K562 (cell line): ENCODE results near the gene RBM12. TPM values are rescaled to one million over a fixed set of nuclear protein-coding genes. Genes with fewer than 3 reads are reported as not detected.

ENCODE experiments used
- ADNP ChIP-seq: fragments of 200-800 bp; sonication (Bioruptor generic); IDR thresholded peaks from 2 replicates; pipeline ENCODE4 v1.6.1; 2016; ENCODE audit warnings: missing genetic modification characterization, missing compliant biosample characterization
- C11orf30 ChIP-seq: fragments of 450-650 bp; IDR thresholded peaks from 2 replicates; pipeline ENCODE4 v1.6.1; 2016; ENCODE audit warnings: low read depth, mild to moderate bottlenecking
- CSDE1 ChIP-seq, 2 experiments: fragments of 450-650 bp; IDR thresholded peaks; 2 replicates each; pipeline ENCODE4 v1.6.1; 2016; ENCODE audit warnings: mild to moderate bottlenecking in 1 of 2
- ELF4 ChIP-seq: fragments of 450-650 bp; formaldehyde crosslinking; IDR thresholded peaks from 2 replicates; pipeline ENCODE4 v1.4.0; 2022; ENCODE audit warnings: missing genetic modification characterization
- HNRNPUL1 ChIP-seq: fragments of 200-400 bp; formaldehyde crosslinking; IDR thresholded peaks from 2 replicates; pipeline ENCODE4 v1.6.1; 2017; ENCODE audit warnings: low read length
- MAFF ChIP-seq: IDR thresholded peaks from 2 replicates; pipeline ENCODE4 v1.6.1; 2012; ENCODE audit warnings: low read length, improper control_type of control experiment
- MYBL2 ChIP-seq, 2 experiments: fragments of 450-650 bp in 1 of 2; sonication (generic) in 1 of 2; formaldehyde crosslinking in 1 of 2; IDR thresholded peaks; 2 replicates each; pipeline versions ENCODE4 v1.6.1 to v1.8.1; 2017 to 2022; ENCODE audit warnings: borderline replicate concordance in 1 of 2, inconsistent platforms in 1 of 2, low read depth in 1 of 2, mild to moderate bottlenecking in 1 of 2, missing genetic modification reagents in 1 of 2, moderate library complexity in 1 of 2
- MYNN ChIP-seq, 2 experiments: sonication (generic); formaldehyde crosslinking in 1 of 2; IDR thresholded peaks; 2 replicates each; pipeline versions ENCODE4 v1.5.0 to v1.6.1; 2016 to 2020; ENCODE audit warnings: antibody characterized with exemption in 1 of 2, missing genetic modification reagents in 1 of 2
- PML ChIP-seq: IDR thresholded peaks from 2 replicates; pipeline ENCODE4 v1.6.1; 2012; ENCODE audit warnings: low read length, inconsistent platforms
- POLR2AphosphoS2 ChIP-seq: IDR thresholded peaks from 2 replicates; pipeline ENCODE4 v1.6.1; 2012; ENCODE audit warnings: low read length, improper control_type of control experiment
- POU5F1 ChIP-seq: fragments of 150-350 bp; IDR thresholded peaks from 2 replicates; pipeline ENCODE4 v1.6.1; 2014; ENCODE audit warnings: borderline replicate concordance, low read length, low read depth, mild to moderate bottlenecking; ENCODE audit not compliant: partially characterized antibody
- RFX1 ChIP-seq: fragments of 450-650 bp; IDR thresholded peaks from 2 replicates; pipeline ENCODE4 v1.6.1; 2016; ENCODE audit warnings: mild to moderate bottlenecking, moderate library complexity
- TAF1 ChIP-seq: IDR thresholded peaks from 2 replicates; pipeline ENCODE4 v1.6.1; 2011; ENCODE audit warnings: mild to moderate bottlenecking, low read length, moderate library complexity; ENCODE audit not compliant: insufficient read depth, control insufficient read depth, severe bottlenecking; ENCODE audit errors: extremely low read depth
- ZKSCAN3 ChIP-seq: fragments of 250-450 bp; sonication (Bioruptor Pico); IDR thresholded peaks from 2 replicates; pipeline ENCODE4 v1.4.0; 2020
- ZNF217 ChIP-seq: sonication (generic); formaldehyde crosslinking; IDR thresholded peaks from 2 replicates; pipeline ENCODE4 v1.8.0; 2022; ENCODE audit warnings: mild to moderate bottlenecking, missing genetic modification reagents
- ZNF274 ChIP-seq: IDR thresholded peaks from 2 replicates; pipeline ENCODE4 v1.6.1; 2011; ENCODE audit warnings: low read depth, mild to moderate bottlenecking, low read length, moderate library complexity, borderline replicate concordance
- polyA plus RNA-seq, 8 experiments: library from polyadenylated mRNA; depleted of rRNA in 4 of 8; stranded (reverse) in 5 of 8; unstranded in 3 of 8; fragments of >200 nt; fragmentation: Nextera tagmentation in 2 of 8; fragmentation: Illumina TruSeq in 1 of 8; extraction: Ambion mirVana in 2 of 8; extraction: Trizol in 1 of 8; gene quantifications; 2 replicates each; pipeline versions ENCODE4 v1.2.1 to v1.2.3, GENCODE V29; 2011 to 2014; ENCODE audit warnings: inconsistent platforms in 1 of 8, missing spikeins in 1 of 8
- total RNA-seq, 7 experiments: library from RNA; depleted of rRNA in 6 of 7; stranded (reverse); fragments of >200 nt in 6 of 7; fragmentation: Illumina TruSeq in 2 of 7; extraction: Trizol in 2 of 7; gene quantifications; 2 replicates each; pipeline versions ENCODE4 v1.2.1 to v1.2.3, GENCODE V29; 2011 to 2021; ENCODE audit warnings: low replicate concordance in 1 of 7
- TF ChIP-seq, protein P1 (sequence below): fragments of 450-650 bp; IDR thresholded peaks from 2 replicates; pipeline ENCODE4 v1.7.1; 2018; ENCODE audit warnings: mild to moderate bottlenecking, low read depth; ENCODE audit not compliant: partially characterized antibody
- TF ChIP-seq, protein P2 (sequence below): sonication (generic); formaldehyde crosslinking; IDR thresholded peaks from 2 replicates; pipeline ENCODE4 v1.8.1; 2023; ENCODE audit warnings: mild to moderate bottlenecking, missing genetic modification reagents
- TF ChIP-seq, protein P3 (sequence below): sonication (generic); formaldehyde crosslinking; IDR thresholded peaks from 2 replicates; pipeline ENCODE4 v1.8.1; 2023; ENCODE audit warnings: mild to moderate bottlenecking, missing genetic modification reagents, moderate library complexity
- TF ChIP-seq, protein P4 (sequence below): sonication (generic); IDR thresholded peaks from 2 replicates; pipeline ENCODE4 v1.6.1; 2016

The RBM12 gene
- total and polyA plus RNA-seq, 9 of the 15 experiments (the other 6 are each of a cell fraction or from before 2014, with no cell fraction given), result 5.0 to 162 (median 73.3) TPM

DNA sequence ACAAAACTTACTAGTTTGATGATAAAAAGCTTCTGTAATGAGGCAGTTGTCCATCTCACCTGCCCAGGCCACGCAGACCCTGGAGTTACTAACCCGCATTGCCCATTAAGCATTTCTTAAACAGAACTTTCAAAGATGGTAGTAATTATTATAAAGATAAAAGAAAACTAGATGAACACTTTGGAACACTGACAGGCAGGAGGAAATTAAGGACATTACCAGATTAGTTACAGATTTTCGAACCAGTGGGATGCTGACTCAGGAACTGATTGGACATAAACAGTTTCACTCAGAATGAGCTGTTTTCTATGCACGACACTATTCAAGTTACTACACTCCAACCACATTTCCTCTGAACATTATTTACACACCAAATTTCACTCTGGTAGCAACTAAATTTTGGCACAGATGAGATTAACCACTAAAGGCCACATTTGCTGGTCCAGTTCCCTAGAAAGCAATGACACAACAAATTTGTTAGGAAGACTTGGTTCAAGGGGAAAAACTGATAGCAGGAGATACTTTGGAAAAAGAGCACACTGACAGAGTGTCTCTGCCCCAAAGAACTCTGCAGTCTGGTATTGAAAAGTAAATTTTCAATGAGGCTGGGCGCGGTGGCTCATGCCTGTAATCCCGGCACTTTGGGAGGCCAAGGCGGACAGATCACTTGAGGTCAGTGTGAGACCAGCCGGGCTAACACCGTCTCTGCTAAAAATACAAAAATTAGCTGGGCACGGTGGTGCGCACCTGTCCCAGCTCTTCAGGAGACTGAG, 37.5 kb upstream of the RBM12 start (continued):
- TF ChIP-seq, protein P1, sequence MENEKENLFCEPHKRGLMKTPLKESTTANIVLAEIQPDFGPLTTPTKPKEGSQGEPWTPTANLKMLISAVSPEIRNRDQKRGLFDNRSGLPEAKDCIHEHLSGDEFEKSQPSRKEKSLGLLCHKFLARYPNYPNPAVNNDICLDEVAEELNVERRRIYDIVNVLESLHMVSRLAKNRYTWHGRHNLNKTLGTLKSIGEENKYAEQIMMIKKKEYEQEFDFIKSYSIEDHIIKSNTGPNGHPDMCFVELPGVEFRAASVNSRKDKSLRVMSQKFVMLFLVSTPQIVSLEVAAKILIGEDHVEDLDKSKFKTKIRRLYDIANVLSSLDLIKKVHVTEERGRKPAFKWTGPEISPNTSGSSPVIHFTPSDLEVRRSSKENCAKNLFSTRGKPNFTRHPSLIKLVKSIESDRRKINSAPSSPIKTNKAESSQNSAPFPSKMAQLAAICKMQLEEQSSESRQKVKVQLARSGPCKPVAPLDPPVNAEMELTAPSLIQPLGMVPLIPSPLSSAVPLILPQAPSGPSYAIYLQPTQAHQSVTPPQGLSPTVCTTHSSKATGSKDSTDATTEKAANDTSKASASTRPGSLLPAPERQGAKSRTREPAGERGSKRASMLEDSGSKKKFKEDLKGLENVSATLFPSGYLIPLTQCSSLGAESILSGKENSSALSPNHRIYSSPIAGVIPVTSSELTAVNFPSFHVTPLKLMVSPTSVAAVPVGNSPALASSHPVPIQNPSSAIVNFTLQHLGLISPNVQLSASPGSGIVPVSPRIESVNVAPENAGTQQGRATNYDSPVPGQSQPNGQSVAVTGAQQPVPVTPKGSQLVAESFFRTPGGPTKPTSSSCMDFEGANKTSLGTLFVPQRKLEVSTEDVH, result peak; percentile 19
- TF ChIP-seq ZNF217 (CRISPR knock-in tag) (no peak), ZKSCAN3 (CRISPR knock-in tag) (no peak), HNRNPUL1 (0 out of 2 replicates have a peak, but pooled peaks have one; percentile 15), MYBL2 (IDR thresholded peaks at IDR 0.05; ENCODE audit: low read depth) (no peak), MYBL2 (CRISPR knock-in tag; IDR thresholded peaks at IDR 0.05; ENCODE audit: borderline replicate concordance) (no peak), C11orf30 (peak; percentile 71), ELF4 (CRISPR knock-in tag) (0 out of 2 replicates have a peak, but pooled peaks have one; percentile 32), TAF1 (no peak), PML (peak; percentile 12), ADNP (tag) (no peak), MYNN (IDR thresholded peaks at IDR 0.05) (0 out of 2 replicates have a peak, but pooled peaks have one; percentile 10), MYNN (CRISPR knock-in tag; IDR thresholded peaks at IDR 0.05) (no peak), ZNF274 (no peak), CSDE1 (IDR thresholded peaks at IDR 0.05) (no peak), RFX1 (no peak), MAFF (peak; percentile 31; the same call in 1 of the 2 replicates), POU5F1 (no peak), POLR2AphosphoS2 (peak; percentile 71; the same call in 1 of the 2 replicates)
- TF ChIP-seq, protein P2, sequence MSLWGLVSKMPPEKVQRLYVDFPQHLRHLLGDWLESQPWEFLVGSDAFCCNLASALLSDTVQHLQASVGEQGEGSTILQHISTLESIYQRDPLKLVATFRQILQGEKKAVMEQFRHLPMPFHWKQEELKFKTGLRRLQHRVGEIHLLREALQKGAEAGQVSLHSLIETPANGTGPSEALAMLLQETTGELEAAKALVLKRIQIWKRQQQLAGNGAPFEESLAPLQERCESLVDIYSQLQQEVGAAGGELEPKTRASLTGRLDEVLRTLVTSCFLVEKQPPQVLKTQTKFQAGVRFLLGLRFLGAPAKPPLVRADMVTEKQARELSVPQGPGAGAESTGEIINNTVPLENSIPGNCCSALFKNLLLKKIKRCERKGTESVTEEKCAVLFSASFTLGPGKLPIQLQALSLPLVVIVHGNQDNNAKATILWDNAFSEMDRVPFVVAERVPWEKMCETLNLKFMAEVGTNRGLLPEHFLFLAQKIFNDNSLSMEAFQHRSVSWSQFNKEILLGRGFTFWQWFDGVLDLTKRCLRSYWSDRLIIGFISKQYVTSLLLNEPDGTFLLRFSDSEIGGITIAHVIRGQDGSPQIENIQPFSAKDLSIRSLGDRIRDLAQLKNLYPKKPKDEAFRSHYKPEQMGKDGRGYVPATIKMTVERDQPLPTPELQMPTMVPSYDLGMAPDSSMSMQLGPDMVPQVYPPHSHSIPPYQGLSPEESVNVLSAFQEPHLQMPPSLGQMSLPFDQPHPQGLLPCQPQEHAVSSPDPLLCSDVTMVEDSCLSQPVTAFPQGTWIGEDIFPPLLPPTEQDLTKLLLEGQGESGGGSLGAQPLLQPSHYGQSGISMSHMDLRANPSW (CRISPR knock-in tag), result no peak
- TF ChIP-seq, protein P3, sequence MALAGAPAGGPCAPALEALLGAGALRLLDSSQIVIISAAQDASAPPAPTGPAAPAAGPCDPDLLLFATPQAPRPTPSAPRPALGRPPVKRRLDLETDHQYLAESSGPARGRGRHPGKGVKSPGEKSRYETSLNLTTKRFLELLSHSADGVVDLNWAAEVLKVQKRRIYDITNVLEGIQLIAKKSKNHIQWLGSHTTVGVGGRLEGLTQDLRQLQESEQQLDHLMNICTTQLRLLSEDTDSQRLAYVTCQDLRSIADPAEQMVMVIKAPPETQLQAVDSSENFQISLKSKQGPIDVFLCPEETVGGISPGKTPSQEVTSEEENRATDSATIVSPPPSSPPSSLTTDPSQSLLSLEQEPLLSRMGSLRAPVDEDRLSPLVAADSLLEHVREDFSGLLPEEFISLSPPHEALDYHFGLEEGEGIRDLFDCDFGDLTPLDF (CRISPR knock-in tag), result no peak
- TF ChIP-seq, protein P4, sequence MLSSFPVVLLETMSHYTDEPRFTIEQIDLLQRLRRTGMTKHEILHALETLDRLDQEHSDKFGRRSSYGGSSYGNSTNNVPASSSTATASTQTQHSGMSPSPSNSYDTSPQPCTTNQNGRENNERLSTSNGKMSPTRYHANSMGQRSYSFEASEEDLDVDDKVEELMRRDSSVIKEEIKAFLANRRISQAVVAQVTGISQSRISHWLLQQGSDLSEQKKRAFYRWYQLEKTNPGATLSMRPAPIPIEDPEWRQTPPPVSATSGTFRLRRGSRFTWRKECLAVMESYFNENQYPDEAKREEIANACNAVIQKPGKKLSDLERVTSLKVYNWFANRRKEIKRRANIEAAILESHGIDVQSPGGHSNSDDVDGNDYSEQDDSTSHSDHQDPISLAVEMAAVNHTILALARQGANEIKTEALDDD, result peak; percentile 44; the same call in 1 of the 2 replicates
